ENCODE results near the gene OR5D18.
"Not testable (repeated sequence)": the region's sequence is repeated elsewhere in the genome, so short reads cannot be mapped to it uniquely, and the experiment has no call there.

Gene OR5D18

GRCh38 chr11:55819330-55819729 is at the start of gene OR5D18:
Gene OR5D18 (plus strand): TSS chr11:55819630. CDS start chr11:55819630, 0 bp downstream.
- no peak for DNase-seq

- no peak for DNase-seq
Measured at GRCh38 chr11:55773138-55773537, 46.3 kb upstream of the OR5D18 start, which contains the start of gene OR5D13. Gene OR5D13 (plus strand): TSS chr11:55773438. CDS start chr11:55773438, 0 bp downstream.

- DNase-seq, result no peak
Measured at GRCh38 chr11:55791606-55792005, 27.8 kb upstream of the OR5D18 start.

- DNase-seq, result no peak
Measured at GRCh38 chr11:55793321-55793720, 26.1 kb upstream of the OR5D18 start.

GRCh38 chr11:55795256-55795655 is 24.2 kb upstream of the OR5D18 start, which contains the start of gene OR5D14:
Gene OR5D14 (plus strand): TSS chr11:55795556. CDS start chr11:55795556, 0 bp downstream.
- DNase-seq, result no peak

GRCh38 chr11:55806248-55806647 is 13.2 kb upstream of the OR5D18 start:
- DNase-seq, result no peak

GRCh38 chr11:55811067-55811466 is 8.4 kb upstream of the OR5D18 start, which contains the start of gene OR5L1:
Gene OR5L1 (plus strand): TSS chr11:55811367. CDS start chr11:55811467, 100 bp downstream.
- DNase-seq, result no peak

GRCh38 chr11:55826919-55827318 is 7.5 kb downstream of the OR5D18 start, which contains the start of gene OR5L2:
Gene OR5L2 (plus strand): TSS chr11:55827219. CDS start chr11:55827219, 0 bp downstream.
- DNase-seq, result no peak

- DNase-seq, result no peak
Measured at GRCh38 chr11:55838452-55838851, 19.0 kb downstream of the OR5D18 start, which contains the start of gene OR5D16. Gene OR5D16 (plus strand): TSS chr11:55838752. CDS start chr11:55838752, 0 bp downstream.

GRCh38 chr11:55847453-55847852 is 28.0 kb downstream of the OR5D18 start:
- DNase-seq, result no peak

- DNase-seq, result no peak
Measured at GRCh38 chr11:55849037-55849436, 29.6 kb downstream of the OR5D18 start.

GRCh38 chr11:55852141-55852540 is 32.7 kb downstream of the OR5D18 start:
- DNase-seq, result no peak

- no peak for DNase-seq
Measured at GRCh38 chr11:55854704-55855103, 35.3 kb downstream of the OR5D18 start.

- not testable (repeated sequence) for DNase-seq
Measured at GRCh38 chr11:55867354-55867753, 47.9 kb downstream of the OR5D18 start.
